ENCODE measurements around the gene CLCN2. TPM values are rescaled to one million over a fixed set of nuclear protein-coding genes. Genes with fewer than 3 reads are reported as not detected.
"Not testable (repeated sequence)": the region's sequence is repeated elsewhere in the genome, so short reads cannot be mapped to it uniquely, and the experiment has no call there.

CLCN2 gene
- total RNA-seq, 1 donor from 2014 or later: 1.8 TPM

- no peak for DNase-seq (ENCODE audit: low read depth)
Observed at GRCh38 chr3:184346480-184347190, 14.8 kb downstream of the CLCN2 start.

GRCh38 chr3:184345317-184346144 is 15.9 kb downstream of the CLCN2 start:
- peak; percentile 71 for DNase-seq (ENCODE audit: low read depth)

- DNase-seq (ENCODE audit: low read depth): no peak
Observed at GRCh38 chr3:184344579-184345316, 16.7 kb downstream of the CLCN2 start.

DNA sequence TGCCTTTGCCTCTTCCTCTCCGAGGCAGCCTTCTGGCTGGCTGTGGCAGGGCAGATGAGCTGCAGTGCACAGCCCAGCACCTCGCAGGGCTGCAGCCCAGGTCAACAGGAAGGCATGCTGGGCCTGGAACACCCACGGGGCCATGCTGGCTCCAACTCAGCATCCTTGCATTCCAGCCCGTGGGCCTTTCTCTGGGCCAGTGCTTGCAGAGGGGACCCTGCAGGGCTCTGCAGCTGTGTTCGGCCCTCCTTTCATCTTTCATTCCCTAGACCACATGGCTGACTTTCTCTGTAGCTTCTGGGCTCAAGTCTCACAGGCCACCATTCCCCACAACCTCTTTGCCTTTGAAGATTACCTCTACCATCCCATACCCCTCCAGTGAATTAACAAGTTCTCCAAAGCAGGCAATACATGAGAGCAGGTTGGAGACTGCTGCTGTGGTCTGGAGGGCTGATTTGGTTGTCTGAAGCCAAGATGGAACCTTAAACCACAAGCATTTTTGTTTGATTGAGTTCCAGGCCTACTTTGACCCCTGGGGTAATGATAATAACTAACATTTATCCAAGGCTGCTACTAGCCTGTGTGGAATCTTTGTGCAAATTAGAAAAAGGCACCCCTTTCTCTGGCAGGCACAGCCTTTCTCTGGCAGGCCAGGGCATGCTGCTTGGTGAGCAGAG is 18.1 kb downstream of the CLCN2 start:
- no peak for DNase-seq (ENCODE audit: low read depth)

- no peak for DNase-seq (ENCODE audit: low read depth)
Observed at GRCh38 chr3:184341925-184342324, 19.5 kb downstream of the CLCN2 start.

GRCh38 chr3:184339451-184340135 is 21.8 kb downstream of the CLCN2 start:
- not testable (repeated sequence) for DNase-seq (ENCODE audit: low read depth)

GRCh38 chr3:184339001-184339400 is 22.4 kb downstream of the CLCN2 start:
- no peak for DNase-seq (ENCODE audit: low read depth)

GRCh38 chr3:184338511-184338945 is 22.9 kb downstream of the CLCN2 start:
- DNase-seq (ENCODE audit: low read depth): no peak

DNA sequence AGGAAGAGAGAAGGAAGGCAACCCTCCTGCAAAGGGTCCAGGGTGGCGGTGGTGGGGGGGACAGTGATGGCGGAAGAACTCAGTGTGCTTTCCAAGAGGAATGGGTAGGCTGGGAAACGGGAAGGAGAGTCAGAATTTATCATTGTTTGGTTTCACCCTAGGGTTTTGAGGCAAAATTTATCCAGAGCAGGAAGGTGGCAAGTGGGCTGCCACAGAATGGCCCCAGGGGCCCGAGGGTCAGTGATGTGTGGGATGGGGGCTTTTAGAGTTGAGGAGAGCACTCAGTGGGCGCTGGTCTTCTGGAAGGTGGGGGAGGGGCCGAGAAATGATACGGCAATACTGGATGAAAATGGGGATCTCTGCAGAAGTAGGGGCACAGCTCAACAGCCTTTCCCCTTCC is 23.4 kb downstream of the CLCN2 start:
- no peak for DNase-seq (ENCODE audit: low read depth)

DNA sequence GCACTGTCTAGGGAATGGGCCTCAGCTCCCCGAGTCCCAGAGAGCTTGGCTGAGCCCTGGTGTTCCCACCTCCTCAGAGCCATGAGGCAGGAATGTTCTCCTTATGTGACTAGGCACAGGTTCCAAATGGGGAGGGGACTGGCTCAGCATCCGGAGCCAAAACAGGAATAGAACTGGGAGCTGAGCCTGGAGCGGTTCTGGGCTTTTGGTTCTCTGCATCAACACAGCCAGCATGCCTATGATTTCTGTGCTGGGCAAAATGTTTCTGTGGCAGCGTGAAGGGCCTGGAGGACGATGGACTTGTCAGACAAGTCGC is 24.0 kb downstream of the CLCN2 start, which contains the start of gene FAM131A:
Gene FAM131A, plus strand, starts transcription at position 202 of the 316 bp plus-strand sequence. Its CDS starts 31 bp downstream, at position 233.
- no peak for DNase-seq (ENCODE audit: low read depth)

DNA sequence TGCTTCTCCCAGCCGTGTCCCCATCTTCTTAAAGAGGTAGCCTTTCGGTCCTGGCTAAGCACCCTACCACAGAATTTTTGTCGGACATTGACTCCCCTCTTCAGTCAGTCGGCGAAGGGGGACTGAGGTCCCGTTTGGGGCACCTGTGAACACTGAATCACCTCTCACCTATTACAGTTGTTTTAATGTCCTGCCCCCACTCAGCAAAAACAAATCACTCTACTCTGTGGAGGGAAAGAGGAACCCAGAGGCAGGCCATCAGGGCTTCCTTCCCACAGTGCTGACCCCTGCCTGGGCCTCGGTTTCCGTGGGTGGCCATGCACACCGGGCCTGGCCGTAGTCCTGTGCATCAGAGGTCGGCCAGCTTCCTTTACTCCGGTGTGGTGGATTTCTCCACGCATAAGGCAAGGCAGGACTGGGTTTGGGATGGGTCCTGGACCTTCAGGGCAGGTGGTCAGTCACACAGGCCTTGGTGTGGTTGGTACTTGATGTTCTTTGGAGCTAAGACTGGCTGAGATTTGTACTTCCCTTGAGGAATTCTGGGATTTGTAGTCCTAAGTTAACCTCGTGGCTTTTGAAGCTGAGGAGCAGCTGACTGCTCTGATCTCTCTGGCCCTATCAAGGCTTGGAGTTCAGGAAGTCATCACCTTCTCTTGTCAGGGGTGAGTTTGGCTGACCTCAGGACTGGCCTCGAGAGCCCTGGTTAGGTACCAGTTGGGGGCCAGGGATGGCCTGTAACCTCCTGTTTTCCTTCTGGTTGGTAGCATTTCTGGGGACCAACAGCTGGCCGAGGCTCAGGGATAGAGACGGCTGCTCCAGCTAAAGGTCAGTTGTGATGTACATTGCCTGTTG is 24.6 kb downstream of the CLCN2 start:
- peak; percentile 63 for DNase-seq (ENCODE audit: low read depth)

- DNase-seq (ENCODE audit: low read depth): peak; percentile 63
Observed at GRCh38 chr3:184335661-184336546, 25.5 kb downstream of the CLCN2 start.

- no peak for DNase-seq (ENCODE audit: low read depth)
Observed at GRCh38 chr3:184335291-184335660, 26.1 kb downstream of the CLCN2 start.

DNA sequence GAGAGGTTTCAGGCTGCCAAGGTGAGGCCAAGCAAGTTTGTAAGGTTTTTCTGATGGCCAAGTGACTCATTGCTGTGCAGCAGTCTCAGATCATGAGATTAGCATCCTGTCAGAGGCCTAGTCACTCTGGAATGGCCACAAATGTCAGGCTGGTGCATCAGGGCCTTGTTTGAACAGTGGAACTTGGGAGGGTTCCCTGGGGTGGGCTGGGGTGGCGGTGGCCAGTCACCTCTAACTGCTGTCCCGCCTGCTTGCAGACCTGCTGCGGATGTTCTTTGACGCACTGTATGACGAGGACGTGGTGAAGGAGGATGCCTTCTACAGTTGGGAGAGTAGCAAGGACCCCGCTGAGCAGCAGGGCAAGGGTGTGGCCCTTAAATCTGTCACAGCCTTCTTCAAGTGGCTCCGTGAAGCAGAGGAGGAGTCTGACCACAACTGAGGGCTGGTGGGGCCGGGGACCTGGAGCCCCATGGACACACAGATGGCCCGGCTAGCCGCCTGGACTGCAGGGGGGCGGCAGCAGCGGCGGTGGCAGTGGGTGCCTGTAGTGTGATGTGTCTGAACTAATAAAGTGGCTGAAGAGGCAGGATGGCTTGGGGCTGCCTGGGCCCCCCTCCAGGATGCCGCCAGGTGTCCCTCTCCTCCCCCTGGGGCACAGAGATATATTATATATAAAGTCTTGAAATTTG is 26.8 kb downstream of the CLCN2 start:
- peak; percentile 54 for DNase-seq (ENCODE audit: low read depth)

GRCh38 chr3:184333700-184334099 is 27.7 kb downstream of the CLCN2 start:
- no peak for DNase-seq (ENCODE audit: low read depth)

DNA sequence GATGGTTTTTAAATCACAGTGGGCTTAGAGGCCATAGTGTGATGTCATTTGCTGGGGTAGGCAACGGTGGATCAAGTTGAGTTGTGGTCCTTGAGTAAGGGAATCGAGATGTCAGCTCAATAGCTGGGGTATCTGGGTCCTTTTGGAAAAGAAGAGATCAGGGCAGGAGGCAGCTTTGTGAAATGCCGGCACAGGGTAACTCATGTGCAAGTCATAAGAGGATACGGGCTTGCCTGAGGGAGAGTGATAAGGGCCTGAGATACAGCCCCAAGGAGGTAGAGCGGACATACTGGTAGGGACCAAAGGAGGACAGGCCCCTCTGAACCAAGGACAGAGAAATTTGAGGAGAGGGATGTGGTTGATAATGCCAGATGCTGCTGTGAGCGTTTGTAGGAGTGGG is 28.2 kb downstream of the CLCN2 start:
- no peak for DNase-seq (ENCODE audit: low read depth)

GRCh38 chr3:184332370-184333090 is 28.9 kb downstream of the CLCN2 start:
- DNase-seq (ENCODE audit: low read depth): peak; percentile 37
